Activated CD8-positive, alpha-beta memory T cell treated with anti-CD3 and anti-CD28 coated beads for 36 hours (primary cell): ENCODE measurements around the gene USB1. TPM values are rescaled to one million over a fixed set of nuclear protein-coding genes. Genes with fewer than 3 reads are reported as not detected.

Experiments
- CTCF ChIA-PET: fragments of 350-600 bp; sonication (Branson Sonifier 250); formaldehyde crosslinking; loops from one replicate; lab custom pipeline; 2021; ENCODE audit warnings: antibody characterized with exemption; lab: Charles Lee
- POLR2A ChIA-PET: fragments of 350-600 bp; sonication (Branson Sonifier 250); formaldehyde crosslinking; loops from one replicate; lab custom pipeline; 2021; ENCODE audit warnings: antibody characterized with exemption; lab: Charles Lee
- total RNA-seq, 2 experiments: library from RNA; stranded (reverse); gene quantifications; one replicate each; pipeline ENCODE4 v1.2.3, GENCODE V29; 2021

Gene USB1, protein sequence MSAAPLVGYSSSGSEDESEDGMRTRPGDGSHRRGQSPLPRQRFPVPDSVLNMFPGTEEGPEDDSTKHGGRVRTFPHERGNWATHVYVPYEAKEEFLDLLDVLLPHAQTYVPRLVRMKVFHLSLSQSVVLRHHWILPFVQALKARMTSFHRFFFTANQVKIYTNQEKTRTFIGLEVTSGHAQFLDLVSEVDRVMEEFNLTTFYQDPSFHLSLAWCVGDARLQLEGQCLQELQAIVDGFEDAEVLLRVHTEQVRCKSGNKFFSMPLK
- 10 to 100 TPM; 67.7 to 71.0 TPM for total RNA-seq

DNA sequence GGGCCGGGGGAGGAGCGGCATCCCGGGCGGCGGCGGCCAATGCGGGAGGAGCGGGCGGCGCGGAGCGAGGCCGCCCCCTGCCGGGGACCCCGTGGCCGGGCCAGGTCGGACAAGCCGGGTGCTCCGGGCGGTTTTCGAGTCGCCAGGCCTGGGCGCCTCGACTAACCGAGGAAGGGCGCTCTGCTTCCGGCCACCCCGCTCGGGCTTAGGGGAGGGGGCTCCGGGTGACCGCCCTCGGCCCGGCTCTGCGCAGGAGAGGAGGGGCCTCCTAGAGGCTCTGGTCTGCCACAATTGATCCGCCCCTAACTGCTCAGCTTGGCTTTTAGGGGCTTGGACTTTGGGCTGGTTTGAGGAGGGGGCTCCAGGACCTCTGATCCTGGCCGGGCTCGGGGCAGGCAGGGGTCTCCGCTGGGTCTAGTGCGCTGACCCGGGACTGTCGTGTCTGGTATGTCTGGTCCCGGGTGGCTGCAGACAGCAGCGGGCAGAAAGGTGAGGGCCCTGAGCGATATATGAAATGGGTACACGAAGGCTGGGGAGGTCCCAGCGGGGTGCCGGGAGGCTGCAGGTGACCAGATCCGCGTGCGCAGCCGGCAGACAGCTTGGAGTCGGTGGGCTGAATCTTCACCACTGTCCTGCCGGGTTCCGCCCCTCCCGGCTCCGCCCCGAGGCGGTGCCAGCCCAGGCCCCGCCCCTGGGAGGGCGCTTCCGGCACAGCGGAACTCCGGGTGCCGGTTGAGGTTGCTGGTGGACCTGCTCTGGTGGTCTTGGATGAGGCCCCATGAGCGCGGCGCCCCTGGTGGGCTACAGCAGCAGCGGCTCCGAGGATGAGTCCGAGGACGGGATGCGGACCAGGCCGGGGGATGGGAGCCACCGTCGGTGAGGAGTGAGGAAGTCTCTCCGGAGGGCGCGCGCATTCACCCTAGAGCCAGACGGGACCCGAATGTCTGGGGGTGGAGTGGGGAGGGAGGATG lies at the start of gene USB1:
Gene USB1, plus strand, starts transcription at position 702 of the 971 bp plus-strand sequence. Its CDS starts 77 bp downstream, at position 779.
- ChIA-PET POLR2A (interaction anchor here (0.9 to 1.1 kb wide), 2 partner anchors 9 to 16 kb away, joined by 3 to 4 read pairs; no protein-coding TSS in a partner anchor), CTCF (interaction anchor here (0.6 to 2.1 kb wide), 13 partner anchors 16 to 506 kb away, joined by 3 to 5 read pairs (median 4); partner anchors contain the start of gene CFAP20)

DNA sequence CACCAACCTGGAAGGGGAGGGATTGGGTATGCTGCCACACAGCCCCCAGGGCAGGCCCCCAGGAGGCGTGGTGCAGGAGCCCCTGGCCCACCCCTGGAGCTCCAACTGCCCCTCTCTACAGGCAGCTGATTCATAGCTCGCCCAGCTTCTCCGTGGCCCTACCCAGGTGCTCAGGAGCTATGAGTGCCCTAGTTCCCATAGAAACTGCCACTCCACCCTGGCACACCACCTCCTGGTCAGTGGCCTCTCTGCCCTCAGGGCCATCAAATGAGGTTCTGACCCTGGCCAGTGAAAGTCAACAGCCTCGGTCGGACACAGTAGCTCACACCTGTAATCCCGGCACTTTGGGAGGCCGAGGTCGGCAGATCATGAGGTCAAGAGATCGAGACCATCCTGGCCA lies 48.3 kb upstream of the USB1 start:
- CTCF ChIA-PET = interaction anchor here (0.6 kb wide), 1 partner anchor 535 kb away, joined by 3 read pairs; no protein-coding TSS in a partner anchor
- POLR2A ChIA-PET = no interaction called here

DNA sequence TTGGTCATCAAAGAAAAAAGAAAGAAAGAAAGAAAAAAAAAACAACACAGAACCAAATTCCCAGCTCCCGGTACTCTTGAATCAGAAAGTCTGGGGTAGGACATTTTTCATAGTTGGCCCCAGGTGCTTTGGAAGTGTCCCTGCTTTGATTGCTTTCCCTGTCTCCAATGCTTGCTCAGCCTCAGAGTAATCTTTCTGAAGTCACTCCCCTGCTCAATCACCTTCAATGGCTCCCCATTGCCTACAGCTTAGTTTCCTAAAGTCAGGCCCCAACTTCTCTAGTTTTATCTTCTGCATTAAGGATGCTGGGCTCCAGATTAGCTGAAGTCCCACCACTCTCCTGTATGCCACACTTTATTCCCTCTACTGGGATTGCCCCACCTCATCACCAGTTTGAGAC lies 47.4 kb upstream of the USB1 start:
- POLR2A ChIA-PET = no interaction called here
- CTCF ChIA-PET = no interaction called here

DNA sequence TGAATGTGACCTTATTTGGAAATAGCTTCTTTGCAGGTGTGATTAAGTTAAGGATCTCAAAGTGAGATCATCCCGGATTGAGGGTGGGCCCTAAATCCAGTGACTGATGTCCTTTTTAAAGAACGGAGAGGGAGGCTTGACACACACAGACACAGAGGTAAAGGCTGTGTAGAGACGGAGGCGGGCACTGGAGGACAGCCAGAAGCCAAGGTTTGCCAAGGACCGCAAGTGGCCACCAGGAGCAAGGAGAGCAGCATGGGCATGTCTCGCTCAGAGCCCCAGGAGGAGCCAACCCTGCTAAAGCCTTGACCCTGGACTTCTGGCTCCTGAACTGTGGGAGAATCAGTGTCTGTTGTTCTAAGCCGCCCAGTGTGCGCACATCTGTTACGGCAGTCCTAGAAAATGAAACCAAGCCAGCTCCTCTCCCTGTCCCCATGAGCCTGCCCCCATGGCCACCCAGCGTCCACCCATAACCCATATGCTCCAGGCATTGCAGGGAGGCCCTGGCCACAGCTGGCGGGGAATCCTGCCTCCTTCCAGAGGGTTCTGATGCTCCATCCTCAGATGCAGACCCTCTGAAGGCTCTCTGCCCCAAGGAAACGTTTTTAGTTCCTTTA lies 45.5 kb upstream of the USB1 start:
- CTCF ChIA-PET = interaction anchor here (1.2 kb wide), 1 partner anchor 8 kb away, joined by 4 read pairs; no protein-coding TSS in a partner anchor
- POLR2A ChIA-PET = no interaction called here

DNA sequence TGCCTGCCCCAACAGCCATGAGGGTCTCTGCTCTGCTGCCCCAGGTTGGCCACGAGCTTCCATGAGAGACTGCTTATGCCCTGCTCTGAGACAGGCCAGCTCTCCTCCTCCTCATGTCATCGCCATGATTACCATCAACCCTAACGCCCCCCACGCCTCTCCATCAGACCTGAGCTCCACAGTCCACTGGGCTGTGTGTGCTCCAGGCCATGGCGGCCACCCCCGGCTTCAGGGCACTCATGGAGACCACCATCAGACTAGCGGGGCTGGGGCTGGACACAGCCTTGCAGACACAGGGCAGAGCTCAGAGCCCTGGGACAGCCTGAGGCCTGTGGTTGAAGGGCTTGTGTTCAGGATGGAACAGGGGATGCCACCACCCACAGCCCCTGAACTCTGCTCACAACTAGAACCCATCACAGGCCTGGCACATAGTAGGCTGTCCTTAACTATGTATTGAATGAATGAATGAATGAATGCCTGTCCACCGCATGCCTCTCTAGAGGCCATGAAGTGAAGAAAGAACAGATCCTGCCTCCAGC lies 44.9 kb upstream of the USB1 start:
- CTCF ChIA-PET = interaction anchor here (1.2 kb wide), 1 partner anchor 9 kb away, joined by 4 read pairs; no protein-coding TSS in a partner anchor
- POLR2A ChIA-PET = no interaction called here

DNA sequence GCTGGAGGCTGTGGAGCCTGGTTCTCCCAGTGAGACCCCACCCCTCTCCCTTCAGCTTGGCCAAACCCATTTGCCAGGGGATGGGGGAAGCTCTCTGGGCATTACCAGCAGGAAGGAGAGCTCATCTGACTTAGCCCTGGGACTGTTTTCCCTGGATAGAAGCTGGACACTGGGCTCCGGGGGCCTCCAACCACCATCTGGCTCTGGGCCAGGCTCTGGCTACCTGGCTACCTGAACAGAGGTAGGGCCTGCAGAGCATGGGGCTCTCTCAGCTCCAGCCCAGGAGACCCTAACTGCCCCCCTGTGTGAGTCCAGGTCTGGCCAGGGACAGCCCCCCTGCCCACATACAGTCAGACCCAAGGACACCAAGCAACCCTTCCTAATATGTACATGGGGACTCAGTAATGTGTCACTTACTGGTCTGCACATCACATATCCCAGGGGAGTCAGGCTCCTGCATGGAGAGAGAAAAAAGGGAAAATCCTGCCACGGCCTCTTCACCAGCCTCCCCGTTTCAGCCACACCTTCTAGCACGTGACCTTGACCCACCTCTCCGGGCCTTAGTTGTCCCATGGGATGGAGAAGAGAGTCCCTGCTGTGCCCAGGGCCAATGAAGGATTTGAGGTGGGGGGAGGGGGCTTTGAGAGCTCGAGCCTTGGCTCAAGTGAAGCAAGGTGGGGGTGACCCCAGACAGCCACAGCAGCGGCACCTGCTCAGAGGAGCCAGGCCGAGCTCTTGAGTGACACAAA lies 44.1 kb upstream of the USB1 start:
- ChIA-PET CTCF (no interaction called here), POLR2A (no interaction called here)

DNA sequence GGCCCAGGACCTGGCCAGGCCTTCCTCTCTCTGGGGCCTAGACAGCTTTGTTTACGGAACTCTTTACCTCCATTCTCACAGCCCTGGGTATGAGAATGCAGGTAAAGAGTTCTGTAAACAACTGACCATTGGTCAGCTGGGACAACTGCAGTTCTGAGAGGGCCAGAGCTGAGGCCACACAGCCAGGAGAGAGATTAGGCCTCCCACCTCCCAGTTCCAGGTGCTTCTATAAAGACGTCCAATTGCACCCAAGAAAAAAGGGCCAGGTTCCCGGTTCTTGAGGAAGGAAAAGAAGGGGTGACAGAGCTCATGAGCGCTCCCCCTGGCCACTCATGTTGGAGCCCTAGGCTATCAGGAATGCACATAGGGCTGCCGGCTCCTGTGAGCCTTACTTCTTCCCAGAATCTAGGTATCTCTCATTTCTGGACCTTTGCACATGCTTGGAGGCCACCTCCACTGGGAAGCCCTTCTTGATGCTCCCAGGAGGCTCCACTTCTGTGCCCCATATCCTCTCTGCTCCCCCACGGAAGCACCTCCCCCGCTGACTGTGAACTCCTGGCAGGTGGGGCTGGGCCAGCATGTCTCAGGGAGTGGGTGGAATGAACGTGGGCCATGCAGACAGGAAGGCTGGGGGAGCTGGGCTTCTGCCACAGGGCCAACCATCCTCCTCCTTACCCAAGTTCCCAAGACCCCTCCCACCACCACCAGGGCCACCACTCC lies 43.4 kb upstream of the USB1 start:
- POLR2A ChIA-PET = no interaction called here
- CTCF ChIA-PET = no interaction called here

DNA sequence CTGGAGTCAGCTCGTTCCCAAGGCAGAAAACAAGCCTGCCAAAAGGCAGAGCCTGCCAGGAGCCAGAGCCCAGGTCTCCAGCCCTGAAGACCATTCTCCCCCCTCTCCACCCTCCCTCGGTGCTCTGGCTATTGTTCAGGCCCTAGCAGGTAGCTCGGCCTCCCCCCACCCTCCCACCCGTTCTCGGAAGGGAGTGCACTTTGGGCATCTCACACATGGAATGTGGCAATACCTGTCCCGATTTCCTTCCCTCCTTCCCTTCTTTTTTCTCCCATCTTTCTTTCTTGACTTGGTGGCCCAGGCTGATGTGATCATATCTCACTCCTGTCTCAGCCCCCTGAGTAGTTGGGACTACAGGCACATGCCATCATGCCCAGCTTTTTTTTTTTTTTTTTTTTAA lies 42.7 kb upstream of the USB1 start:
- CTCF ChIA-PET = interaction anchor here (0.6 kb wide), 1 partner anchor 76 kb away, joined by 3 read pairs; no protein-coding TSS in a partner anchor
- POLR2A ChIA-PET = no interaction called here

DNA sequence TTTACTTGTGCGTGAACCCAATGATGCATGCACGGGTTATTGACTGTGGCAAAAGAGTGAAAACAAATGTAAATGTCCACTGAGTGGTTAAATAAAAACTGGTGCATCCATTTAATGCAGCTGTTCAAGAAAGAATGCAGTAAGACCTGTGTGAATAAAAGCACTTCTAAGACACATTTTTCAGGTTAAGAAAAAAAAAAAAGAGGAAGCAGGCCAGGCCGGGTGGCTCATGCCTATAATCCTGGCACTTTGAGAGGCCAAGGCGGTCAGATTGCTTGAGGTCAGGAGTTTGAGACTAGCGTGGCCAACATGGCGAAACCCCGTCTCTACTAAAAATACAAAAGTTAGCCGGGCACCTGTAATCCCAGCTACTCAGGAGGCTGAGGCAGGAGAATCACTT lies 42.1 kb upstream of the USB1 start:
- ChIA-PET POLR2A (no interaction called here), CTCF (no interaction called here)

DNA sequence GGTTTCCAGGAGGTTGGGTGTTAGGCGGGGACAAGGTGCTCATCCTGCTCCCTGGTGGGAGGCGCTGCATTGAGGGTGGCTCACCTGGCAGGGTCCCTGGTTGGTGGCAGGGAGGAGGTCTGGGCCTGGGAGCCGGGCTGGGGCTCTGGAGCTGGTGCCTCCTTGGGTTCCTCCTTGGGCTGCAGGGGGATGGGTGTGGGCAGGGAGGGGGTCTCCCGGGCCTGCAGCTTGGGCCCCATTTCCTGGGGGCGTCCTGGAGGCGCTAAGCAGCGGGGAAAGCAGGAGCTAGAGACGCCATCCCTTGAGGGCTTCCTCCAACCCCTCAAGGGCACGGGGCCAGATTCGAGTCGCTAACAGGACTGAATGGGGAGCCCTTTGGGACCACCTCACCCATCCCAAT lies 41.4 kb upstream of the USB1 start:
- ChIA-PET CTCF (no interaction called here), POLR2A (no interaction called here)

DNA sequence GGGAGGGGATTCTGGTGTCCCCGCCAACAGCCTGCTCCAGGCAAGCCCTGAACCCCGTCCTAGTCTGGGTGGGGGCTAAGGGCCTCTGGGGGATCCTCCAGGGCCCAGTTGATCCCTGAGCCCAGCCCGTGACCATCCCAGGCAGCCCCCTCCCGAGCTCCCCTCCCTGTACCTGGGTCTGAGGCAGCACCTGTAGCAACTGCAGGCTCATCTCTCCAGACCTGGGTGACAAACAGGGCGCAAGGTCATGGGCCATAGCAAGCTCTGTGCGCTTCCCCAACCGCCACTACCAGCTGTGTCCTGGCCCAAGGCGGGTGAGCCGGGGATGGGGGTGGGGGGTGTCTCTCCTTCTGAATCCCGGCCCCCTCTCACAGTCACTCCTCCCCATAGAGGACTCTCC lies 40.9 kb upstream of the USB1 start:
- ChIA-PET POLR2A (no interaction called here), CTCF (no interaction called here)

DNA sequence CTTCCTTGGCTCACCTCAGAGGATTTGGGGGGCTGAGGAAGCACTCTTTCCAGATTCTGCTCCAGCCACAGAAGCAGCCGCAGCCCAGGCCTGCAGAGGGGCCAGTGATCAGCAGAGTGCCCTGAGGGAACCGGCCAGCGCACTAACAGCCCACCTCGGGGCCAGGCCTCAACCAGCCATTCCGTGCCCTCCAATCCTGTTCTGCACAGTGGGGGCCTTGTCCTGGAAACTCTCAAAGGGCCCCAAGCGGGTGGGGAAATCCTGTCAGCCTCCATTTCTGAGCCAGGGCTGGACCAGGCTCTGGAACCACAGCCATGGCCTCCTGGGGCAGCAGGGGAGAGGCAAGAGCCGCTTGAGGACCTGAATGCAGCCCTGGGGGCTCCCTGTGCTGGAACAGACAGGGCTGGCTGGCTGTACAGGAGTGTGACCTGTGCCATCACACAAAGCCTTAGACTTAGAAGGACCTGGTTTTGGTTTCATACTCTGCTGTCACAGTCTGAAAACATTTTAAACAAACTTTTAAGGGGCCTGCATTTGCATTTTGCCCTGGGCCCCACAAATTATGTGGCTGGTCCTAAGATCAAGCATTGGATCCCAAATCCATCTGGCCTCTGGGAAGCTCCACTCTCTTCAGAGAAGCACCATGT lies 40.3 kb upstream of the USB1 start:
- ChIA-PET POLR2A (no interaction called here), CTCF (no interaction called here)

DNA sequence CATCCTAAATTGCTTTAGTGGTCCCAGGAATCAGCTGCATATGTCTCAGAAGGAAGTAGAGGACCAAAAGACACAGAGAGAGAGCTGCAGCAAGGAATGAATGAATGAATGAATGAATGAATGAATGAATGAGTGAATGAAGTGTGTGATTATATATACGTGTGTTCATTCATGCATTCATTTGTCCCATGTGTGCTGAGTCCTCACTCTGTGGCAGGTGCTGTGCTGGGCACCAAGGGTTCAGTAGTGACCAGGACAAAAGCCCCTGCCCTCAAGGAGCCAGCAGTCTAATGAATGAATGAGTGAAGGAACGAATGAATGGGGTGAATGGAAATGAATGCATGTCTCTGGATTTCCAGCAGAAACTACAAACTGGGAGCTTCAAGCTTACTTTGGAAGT lies 39.7 kb upstream of the USB1 start:
- CTCF ChIA-PET = no interaction called here

DNA sequence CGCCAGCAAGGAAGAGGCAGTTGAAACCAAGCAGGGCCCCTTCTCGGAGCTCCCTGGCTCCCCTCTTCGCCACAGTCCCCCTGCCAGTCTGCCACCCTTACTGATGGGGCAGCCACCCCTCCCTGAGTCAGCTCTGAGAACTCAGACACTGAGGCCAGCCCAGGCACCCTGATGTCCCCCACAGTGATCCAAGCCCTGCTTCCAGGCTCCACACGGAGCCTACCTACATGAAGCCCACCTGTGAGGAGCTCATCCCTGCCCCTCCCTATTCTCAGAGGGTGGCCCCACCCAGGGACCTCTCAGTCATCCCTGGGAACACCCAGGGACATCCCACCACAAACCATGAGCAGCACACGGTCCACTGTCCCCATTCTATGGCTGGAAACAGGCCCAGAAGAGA lies 39.2 kb upstream of the USB1 start:
- POLR2A ChIA-PET = no interaction called here
- CTCF ChIA-PET = no interaction called here

More for the DNA sequence above, 39.7 kb upstream of the USB1 start:
- POLR2A ChIA-PET = no interaction called here

DNA sequence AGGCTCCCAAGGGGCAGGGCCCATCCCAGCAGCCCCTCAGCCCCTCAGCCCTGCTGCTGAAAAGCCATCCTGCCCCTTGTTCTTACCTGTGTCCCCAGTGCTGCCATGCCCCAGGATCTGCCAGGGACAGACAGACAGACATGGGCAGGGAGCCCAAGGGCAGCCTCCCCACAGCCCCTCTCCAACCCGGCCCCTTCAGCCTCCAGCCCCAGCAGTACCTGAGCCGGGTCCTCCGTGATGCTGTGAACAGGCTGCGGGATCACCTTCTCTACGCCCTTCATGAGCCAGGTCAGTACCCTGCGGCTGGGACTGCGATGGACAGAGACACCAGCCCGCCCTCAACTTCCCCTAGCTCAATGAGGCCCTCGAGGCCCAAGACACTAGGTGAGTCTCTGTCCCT lies 38.5 kb upstream of the USB1 start:
- ChIA-PET POLR2A (no interaction called here), CTCF (no interaction called here)

DNA sequence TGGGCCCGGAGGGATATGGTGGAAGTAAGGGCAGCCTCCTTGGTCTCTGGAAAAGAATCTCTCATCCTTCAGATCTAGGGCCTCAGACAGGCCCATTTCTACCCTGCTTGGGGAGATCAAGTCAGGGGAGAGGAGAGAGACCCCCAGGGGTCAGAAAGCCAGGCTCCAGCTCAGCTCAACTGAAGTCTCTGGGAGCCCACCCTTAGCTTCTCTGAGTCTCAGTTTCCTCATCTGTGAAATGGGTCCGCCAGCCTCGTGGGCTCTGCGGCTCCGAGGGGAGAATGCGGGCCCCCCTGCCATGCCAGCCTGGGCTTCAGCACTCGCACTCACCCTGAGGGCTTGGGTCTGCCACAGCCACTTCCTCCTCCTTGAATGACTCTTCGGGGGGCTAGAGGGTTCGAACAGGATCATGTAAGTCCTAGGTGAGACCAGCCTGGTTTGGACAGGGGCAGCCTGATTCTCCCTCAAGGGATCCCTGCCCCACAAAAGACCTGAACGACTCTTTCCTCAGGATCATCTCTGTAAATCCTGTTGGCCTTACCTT lies 37.0 kb upstream of the USB1 start:
- ChIA-PET POLR2A (no interaction called here), CTCF (no interaction called here)

DNA sequence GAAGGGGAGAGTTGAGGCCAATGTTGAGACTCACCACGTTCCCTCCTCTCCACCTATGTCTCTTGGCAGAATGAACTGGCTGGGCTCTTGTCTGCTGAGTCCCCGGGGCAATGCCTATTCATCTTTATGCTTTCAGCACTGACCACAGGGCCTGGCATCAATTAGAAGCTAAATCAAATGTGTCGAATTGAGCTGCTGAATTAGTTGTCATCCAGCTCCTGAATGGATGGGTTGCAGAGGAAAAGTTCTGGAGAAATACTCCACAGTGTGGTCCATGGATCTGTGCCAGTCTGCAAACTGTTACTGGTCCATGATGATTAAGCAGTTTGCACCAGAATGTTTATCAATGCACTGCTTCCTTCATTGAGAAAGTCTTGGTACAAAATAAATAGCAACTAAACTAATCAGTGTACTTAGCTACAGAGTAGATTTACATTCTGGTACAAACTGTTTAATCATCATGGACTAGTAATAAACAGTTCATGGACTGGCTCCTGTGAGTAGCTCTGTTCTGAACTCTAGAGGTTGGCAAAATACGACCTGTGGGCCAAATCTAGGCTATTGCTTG lies 34.9 kb upstream of the USB1 start:
- ChIA-PET POLR2A (no interaction called here), CTCF (no interaction called here)
